Ovary (tissue), 3 donors: ENCODE data around the gene DPP9.

Experiments used
- EP300 ChIP-seq: sonication (generic); formaldehyde crosslinking; IDR thresholded peaks from one replicate; pipeline ENCODE4 v1.6.1; 2017; ENCODE audit warnings: antibody characterized with exemption
- POLR2A ChIP-seq: fragments of 450-650 bp; IDR thresholded peaks from one replicate; pipeline ENCODE4 v1.6.1; 2017; ENCODE audit warnings: antibody characterized with exemption, mild to moderate bottlenecking, moderate library complexity
- TF ChIP-seq, protein P1 (sequence below), 3 donors: fragments of 450-650 bp in 2 of 3; fragments of 200-600 bp in 1 of 3; IDR thresholded peaks; one replicate each; pipeline versions ENCODE4 v1.5.1 to v1.8.0; 2016 to 2022; ENCODE audit warnings: antibody characterized with exemption in 3 of 3, mild to moderate bottlenecking in 1 of 3
- donor health status: DM: no; HTN: no; CAD: no.

DNA sequence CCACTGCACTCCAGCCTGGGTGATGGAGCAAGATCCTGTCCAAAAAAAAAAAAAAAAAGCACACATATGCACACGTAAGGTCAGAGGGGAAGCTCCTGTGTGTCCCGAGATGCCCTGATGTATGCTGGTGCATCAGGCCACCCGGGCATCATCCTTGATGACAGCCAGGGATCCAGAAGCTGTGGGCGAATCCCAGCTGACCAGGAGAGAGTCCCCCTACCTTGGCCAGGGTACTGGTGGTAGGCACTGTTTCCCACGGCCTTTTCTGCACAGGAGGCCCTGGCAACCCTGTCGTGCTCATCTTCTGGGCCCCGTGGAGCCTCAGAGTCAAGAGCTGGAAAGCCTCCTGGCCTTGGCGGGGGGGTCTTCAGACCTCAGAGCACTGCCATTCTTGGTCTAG lies 67.5 kb downstream of the DPP9 start:
- TF ChIP-seq, protein P1, sequence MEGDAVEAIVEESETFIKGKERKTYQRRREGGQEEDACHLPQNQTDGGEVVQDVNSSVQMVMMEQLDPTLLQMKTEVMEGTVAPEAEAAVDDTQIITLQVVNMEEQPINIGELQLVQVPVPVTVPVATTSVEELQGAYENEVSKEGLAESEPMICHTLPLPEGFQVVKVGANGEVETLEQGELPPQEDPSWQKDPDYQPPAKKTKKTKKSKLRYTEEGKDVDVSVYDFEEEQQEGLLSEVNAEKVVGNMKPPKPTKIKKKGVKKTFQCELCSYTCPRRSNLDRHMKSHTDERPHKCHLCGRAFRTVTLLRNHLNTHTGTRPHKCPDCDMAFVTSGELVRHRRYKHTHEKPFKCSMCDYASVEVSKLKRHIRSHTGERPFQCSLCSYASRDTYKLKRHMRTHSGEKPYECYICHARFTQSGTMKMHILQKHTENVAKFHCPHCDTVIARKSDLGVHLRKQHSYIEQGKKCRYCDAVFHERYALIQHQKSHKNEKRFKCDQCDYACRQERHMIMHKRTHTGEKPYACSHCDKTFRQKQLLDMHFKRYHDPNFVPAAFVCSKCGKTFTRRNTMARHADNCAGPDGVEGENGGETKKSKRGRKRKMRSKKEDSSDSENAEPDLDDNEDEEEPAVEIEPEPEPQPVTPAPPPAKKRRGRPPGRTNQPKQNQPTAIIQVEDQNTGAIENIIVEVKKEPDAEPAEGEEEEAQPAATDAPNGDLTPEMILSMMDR (IDR thresholded peaks at IDR 0.05), result no peak
- no peak for TF ChIP-seq EP300
- TF ChIP-seq POLR2A, result no peak
